GM19452 (cell line): ENCODE results near the gene NRTN.
"Not testable (repeated sequence)": the region's sequence is repeated elsewhere in the genome, so short reads cannot be mapped to it uniquely, and the experiment has no call there.

Experiments
- ATAC-seq: cut with Tn5 transposase; IDR thresholded peaks from one replicate; pipeline ENCODE4 v1.9.1; 2021; ENCODE audit not compliant: unreplicated experiment

Gene NRTN

DNA sequence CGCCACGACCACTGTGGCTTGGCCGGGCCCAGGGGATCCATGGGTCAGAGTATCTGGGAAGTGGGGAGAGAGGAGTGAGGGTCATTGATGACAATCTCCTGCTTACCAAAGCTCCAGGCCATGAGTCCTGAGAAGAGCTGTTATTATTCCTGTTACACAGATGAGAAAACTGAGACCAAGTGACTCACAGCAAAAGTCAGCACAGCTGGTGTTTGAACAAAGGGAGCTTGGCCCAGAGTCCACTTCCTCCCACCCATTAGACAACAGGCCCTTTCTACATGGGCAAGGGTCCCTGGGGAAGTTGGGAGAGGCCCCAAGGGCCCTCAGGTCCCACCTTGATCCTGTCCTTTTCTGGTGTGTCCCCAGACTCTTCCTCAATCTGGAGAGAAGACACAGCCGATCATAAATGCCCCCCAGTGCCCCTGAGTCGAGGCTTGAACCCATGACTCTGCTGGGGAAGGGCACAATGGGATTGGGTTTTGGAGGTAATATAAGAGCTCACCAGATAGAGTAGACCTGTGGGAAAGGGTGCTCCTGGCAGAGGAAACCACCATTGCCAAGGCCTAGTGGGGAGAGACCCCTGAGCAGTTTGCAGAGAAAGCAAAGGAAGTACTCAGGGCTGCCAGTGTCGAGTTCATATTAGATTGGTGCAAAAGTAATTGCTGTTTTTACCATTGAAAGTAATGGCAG is 27.8 kb downstream of the NRTN start:
- no peak for ATAC-seq

DNA sequence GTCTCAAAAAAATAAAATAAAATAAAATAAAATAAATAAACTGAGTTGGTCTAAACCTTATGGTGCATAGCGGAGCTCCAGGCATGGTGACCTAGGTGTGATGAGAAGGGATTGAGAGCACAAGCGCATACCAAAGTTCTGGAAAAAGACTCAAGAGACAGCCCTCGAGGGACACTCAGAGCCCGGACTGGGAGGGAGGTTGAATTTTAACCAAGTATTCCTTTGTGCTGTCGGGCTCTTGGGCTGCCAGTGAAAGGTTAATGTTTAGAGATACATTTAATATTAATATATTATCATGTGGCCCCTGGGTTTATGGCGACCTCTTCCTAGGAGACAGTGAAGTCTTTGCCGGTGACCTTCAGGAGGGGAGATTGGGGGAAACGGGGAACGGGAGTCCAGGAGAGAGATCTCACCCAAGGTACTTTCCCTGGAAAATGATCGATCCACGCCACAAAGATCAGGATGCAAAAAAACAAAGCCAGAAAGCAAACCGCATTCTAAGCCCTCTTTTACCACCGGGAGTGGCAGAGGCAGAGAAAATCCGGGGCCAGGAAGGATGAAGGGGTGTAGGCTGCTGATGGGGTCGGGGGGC is 33.0 kb downstream of the NRTN start:
- no peak for ATAC-seq

DNA sequence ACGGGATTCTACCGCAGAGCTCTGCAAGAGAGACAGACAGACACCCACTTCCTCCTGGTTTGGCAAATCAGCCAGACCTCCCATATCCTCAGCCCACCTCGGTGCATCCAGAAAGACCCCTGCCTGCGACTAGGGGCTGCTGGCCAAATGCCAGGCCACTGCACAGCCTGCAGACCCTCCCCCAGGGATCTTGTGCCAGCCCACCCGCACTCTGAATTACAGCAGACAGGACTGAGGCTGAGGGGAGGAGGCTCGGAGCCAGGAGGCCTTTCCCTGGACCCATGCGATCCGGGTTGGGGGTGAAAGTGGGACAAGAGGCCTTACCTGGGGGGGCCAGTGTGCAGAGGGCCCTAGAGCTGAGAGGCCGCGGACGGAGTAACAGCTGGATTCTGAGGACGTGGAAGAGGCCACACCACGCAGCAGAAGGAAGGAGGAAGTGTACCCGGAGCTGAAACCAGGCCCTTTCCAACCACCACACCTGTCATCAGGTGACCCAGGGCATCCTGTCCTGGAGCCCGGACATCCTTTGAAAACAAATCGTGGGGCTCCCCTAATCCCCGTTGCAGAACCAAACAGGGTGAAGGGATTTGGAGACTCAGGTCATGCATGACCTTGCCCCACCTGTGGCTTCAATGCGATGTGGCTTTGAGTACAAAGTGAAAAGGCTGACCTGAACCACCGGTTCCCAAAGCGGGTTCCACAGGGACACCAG is 33.6 kb downstream of the NRTN start:
- ATAC-seq: no peak

DNA sequence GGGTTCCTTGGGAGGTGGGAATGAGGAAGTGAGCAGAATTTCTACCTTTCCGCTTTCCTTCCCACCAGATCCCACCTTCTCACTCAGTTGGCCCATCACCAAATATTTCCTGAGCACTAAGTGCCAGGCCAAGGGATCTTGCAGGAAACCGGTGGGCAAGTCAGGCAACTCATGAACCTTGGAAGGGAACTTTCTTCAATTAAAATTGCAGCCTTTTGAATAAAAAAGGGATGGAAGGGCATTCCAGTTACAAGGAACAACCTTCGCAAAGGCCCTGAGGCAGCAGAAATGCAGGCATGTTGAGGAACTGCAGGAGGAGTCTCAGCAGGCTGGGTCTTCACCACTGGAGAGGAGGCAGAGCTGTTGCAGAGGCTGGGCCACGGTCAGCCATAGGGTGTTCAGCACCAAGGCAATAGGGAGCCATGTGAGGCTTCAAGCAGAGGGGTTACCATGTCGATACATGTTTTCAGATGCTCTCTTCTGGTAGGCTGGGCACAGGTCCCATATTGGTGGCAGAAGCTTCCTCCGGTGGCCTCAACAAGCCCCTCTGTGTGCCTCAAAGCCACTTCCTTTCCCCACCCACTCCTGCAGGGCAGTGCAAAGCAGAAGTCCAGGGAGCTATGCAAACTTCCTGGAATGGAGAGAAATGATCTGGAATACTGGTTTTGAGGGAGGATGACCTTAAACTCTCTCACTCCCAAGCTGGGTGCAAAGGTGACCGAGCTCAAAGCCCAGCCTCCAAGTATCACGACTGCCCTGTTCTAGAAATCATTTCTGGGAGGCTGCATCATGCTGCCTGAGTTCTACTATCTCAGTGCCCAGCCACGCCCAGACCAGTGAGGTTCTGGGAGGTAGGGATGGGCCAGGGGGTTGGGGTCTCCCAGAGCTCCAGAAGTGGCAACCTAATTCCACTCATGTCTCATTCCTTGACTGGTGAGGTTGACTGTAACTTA is 34.5 kb downstream of the NRTN start, which contains the start of gene FUT6:
FUT6 (minus strand) TSS at position 638 of the 953 bp plus-strand sequence. CDS start 7,135 bp downstream, outside the sequence.
- no peak for ATAC-seq

DNA sequence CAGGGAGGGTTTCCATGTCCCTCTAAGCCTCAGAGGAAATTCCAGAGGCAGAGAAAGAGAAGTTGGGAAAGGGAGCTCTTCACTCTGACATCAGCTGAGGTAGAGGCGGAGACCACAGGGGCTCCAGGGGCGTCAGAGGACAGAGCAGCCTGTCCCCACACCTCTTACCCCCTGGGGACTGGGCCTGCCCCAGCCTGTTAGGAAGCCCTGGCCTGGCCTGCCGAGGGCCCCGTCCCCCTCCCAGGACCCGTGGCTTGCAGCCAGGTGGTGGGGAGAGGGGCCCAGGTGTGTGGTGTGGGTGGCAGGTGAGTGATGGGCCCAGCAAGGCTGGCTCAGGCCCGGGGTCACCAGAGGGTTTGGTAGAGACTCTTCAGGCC is 36.9 kb downstream of the NRTN start:
- not testable (repeated sequence) for ATAC-seq

DNA sequence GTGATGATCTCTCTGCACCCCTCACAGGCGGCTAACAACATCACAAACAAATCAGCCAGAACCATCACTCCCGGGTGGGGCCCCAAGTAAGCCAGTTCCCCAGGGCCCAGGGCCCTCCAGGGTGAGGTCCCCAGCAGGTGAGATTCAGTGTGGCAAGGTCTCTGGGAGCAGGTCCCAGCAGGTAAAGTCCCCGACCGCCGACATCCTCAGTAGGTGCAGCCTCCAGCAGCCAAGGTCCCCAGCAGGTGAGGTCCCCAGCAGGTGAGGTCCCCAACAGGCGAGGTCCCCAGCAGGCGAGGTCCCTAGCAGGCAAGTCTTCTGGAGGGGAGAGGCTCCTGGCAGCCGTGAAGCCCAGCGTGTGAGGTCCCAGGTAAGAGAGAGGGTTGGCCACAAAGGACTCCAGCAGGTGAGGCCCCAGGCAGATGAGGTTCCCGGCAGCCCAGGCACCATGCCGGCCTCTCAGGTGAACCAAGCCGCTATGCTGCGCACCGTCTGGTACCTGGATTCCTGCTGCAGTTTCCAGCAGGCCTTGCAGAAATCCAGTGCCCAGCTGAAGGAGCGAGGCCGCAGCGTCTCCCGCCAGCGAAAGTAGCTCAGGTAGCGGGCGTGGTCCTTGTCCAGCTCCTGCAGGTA is 38.5 kb downstream of the NRTN start:
- no peak for ATAC-seq

DNA sequence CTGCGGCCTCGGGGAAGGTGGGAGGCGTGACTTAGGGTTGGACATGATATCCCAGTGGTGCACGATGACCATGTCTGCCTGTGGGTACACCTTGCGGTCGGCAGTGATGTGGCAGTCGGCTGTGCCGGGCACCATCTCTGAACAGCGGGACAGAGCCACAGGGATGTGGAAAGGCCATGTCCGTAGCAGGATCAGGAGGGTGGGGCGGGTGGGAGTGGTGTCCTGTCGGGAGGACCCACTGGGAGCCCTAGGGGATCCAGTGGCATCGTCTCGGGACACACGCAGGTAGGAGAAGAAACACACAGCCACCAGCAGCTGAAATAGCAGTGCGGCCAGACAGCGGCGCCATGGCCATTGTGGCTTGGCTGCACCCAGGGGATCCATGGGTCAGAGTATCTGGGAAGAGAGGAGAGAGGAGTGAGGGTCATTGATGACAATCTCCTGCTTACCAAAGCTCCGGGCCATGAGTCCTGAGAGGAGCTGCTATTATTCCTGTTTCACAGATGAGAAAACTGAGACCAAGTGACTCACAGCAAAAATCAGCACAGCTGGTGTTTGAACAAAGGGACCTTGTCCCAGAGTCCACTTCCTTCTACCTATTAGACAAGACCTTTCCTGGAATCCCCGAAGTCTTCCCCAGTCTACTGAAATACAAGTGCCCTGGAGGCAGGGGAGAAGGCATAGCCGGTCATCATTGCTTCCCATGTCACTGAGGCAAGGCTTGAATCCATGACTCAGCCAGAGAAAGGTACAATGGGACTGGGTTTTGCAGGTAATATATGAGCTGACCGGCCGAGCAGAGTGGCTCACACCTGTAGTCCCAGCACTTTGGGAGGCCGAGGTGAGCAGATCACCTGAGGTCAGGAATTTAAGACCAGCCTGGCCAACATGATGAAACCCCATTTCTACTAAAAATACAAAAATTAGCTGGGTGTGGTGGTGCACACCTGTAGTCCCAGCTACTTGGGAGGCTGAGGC is 39.9 kb downstream of the NRTN start:
- ATAC-seq: no peak

DNA sequence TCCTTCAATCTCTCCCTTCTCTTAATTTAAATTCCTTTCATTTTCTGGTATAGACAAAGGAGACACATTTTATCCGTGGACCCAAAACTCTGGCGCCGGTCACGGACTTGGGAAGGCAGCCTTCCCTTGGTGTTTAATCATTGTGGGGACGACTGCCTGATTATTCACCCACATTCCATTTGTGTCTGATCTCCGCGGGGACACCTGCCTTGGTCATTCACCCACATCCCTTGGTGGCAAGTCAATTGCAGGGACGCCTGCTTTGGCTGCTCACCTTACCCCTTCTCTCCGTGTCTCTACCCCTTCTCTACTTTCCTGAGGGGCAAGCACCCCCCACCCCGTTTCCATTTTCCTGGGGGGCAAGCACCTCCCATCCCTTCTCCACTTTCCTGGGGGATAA is 43.0 kb downstream of the NRTN start:
- not testable (repeated sequence) for ATAC-seq

DNA sequence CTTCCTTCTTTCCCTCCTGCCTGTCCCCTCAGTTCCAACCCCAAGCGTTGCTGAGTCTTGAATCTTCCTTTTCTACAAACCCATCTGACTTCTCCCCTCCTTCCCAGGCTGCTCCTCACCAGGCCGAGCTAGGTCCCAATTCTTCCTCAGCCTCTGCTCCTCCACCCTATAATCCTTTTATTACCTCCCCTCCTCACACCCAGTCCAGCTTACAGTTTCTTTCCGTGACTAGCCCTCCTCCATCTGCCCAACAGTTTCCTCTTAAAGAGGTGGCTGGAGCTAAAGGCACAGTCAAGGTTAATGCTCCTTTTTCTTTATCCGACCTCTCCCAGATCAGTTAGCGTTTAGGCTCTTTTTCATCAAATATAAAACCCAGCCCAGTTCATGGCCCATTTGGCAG is 43.8 kb downstream of the NRTN start:
- not testable (repeated sequence) for ATAC-seq

DNA sequence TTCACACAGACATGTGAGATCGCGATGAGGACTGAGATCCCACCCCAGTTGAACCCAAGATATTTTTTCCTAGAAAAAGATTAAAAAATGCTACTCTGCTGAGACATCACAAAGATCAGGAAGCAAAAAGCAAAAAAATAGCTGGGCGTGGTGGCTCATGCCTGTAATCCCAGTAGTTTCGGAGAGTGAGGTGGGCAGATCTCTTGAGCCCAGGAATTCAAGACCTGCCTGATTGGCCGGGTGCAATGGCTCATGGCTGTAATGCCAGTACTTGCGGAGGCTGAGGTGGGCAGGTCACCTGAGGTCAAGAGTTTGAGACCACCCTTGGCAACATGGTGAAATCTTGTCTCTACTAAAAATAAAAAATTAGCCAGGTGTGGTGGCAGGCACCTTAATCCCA is 45.3 kb downstream of the NRTN start:
- ATAC-seq: no peak

DNA sequence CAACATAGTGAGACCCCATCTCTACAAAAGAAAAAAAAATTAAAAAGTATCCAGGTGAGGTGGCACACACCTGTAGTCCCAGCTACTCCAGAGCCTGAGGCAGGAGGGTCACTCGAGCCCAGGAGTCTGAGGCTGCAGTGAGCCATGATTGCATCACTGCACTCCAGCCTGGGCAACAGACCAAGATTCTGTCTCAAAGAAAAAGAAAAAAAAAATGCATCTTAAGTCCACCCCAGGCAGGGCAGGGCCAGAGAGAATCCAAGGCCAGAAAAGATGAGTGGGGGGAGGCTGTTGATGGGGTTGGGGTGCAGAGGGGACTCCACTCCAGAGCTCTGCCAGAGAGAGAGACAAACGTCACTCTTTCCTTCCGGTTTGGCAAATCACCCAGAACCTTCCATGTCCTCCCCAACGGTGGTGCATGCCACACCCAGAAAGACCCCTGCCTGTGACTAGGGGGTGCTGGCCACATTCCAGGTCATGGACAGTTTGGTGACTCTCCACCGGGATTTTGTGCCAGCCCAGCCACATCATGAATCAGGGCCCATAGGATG is 46.0 kb downstream of the NRTN start:
- no peak for ATAC-seq

DNA sequence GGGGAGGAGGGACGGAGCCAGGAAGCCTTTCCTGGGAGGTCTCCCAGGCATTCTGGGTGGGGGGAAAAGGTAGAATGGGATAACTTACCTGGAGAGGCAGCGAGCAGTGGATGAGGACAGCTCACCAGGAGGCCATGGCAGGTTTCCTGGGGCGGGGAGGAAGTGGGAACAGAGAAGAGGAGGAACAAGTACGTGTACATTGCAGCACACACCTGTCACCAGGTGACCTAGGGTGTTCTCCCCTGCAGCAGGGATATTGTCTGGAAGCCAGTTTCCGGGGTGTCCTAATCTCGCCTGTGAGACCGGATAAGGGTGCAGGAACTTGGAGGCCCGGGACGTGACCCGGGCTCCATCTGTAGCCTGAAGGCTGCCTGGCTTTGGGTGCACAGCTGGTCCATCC is 46.4 kb downstream of the NRTN start, which contains the start of gene FUT3:
FUT3 (minus strand) TSS at position 148 of the 400 bp plus-strand sequence.
- ATAC-seq: no peak

DNA sequence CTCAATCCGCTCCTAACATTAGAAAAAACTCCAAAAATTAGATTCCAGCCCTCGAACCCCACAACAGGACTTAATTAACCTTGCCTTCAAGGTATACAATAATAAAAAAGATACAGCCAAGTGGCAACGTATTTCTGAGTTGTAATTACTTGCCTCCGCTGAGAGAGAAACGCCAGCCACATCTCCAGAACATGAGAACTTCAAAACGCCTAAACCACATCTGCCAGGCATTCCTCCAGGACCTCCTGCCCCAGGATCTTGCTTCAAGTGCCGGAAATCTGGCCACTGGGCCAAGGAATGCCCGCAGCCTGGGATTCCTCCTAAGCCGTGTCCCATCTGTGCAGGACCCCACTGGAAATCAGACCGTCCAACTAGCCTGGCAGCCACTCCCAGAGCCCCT is 49.3 kb downstream of the NRTN start:
- not testable (repeated sequence) for ATAC-seq

DNA sequence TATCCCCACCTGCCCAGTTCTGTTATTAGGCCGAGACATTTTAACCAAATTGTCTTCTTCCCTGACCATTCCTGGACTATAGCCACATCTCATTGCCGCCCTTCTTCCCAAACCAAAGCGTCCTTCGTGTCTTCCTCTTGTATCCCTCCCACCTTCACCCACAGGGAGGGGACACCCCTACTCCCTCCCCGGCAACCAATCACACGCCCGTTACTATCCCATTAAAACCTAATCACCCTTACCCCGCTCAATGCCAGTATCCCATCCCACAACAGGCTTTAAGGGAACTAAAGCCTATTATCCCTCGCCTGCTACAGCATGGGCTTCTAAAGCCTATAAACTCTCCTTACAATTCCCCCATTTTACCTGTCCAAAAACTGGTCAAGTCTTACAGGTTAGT is 50.3 kb downstream of the NRTN start:
- ATAC-seq: not testable (repeated sequence)

DNA sequence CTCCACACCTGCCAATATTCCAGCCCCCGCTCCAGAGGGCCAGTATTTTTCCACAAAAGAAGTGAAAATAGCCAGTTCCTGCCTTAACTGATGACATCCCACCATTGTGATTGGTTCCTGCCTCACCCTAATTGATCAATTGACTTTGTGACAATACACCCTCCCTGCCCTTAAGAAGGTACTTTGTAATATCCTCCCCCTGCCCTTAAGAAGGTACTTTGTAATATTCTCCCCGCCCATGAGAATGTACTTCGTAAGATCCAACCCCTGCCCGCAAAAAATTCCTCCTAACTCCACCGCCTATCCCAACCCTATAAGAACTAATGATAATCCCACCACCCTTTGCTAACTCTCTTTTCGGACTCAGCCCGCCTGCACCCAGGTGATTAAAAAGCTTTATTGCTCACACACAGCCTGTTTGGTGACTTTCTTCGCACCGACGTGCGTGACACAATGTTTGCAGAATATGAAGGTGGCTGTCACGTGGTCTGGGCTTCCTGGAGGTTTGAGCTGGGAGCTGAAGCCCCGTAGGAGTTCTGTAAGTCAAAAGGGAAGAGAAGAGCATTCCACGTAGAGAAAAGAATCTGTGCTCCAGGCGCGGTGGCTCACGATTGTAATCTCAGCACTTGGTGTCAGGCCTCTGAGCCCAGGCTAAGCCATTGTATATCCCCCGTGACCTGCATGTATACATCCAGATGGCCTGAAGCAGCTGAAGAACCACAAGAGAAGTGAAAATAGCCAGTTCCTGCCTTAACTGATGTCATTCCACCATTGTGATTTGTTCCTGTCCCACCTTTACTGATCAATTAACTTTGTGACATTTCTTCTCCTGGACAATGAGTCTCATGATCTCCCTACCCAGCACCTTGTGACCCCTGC is 52.6 kb downstream of the NRTN start:
- no peak for ATAC-seq

DNA sequence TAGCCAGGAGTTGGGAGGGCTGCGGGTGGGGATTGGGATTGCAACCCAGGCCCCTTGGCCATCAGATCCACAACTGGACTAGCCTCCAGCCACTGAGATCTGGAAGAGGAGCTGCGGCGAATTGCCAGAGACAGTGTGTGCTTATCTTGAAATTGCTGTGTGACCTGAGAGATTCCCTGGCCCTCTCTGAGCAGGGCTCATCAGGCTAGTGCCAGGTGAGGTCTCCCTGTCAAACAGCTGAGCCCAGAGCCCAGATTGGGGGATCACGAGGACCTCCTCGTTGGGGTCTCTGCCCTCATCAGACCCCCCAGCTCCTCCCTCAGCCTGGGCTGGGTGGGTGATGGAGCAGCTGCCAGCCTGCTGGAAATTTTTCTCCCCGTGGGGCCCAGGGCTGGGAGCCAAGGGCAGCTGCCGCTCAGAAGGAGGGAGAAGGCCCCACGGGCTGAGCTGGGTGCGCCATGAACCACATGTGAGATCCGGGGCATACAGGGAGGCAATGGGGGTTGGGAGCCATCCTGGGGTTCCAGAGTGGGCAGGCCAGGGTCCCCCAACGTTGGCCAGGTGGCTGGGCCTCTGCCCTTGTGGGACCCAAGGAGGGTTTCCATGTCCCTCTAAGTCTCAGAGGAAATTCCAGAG is 58.3 kb downstream of the NRTN start:
- no peak for ATAC-seq

DNA sequence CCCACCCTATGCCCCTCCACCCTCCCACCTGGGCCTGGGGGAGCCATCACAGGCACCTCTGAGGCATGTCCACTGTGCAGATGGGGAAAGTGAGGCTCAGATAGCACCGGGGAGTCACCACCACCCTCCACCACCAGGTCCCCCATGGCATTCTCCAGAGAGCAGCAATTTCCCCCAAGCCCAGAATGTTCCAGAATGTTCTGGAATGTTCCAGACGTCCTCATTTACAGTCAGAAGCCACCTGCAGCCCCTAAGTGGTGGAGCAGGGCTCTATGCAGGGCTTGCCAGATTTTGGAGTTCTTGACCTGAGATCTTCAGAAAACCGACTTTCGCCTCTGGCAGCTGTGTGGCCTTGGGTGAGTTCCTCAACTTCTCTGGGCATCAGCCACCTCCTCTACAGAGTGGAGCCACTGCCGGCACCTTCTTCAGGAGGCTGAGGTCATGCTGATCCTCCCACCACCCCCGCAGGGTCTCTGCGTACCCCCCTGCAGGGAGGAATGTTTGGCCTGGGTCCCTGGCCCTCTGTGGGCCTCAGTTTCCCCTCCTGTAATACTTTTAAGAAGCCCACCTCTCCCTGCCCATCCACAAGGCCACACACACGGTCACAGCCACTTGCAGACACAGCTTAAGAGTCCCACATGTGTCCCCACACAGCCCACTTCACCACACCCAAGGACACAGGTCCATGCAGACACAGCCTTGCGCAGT is 59.3 kb downstream of the NRTN start:
- ATAC-seq: no peak
